ENCODE measurements around the gene INSL6.

DNA sequence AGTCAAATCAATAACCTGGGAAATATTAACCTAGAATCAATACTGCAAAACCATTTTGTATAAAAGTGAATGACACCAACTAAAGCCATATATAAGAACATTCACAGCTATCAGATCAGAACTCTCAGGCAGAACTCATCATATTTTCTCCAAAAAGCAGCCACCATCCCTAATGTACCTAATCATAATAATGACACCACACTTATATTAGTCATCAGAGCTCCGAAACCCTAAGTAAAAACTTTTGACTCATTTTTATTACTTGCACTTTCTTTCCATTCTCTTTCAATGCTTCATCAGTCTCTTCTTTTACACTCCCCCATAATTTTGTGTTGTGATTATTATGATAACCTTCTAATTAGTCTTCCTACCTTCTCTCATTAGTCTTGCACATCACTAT lies 45.3 kb downstream of the INSL6 start:
- TF ChIP-seq ZNF274 (IDR thresholded peaks at IDR 0.05; ENCODE audit: low read depth, low read length) (no peak), YY1 (IDR thresholded peaks at IDR 0.05; ENCODE audit: insufficient read depth, insufficient read length) (no peak)
